Immature natural killer cell (primary cell): ENCODE data around the gene FBXO2. TPM values are rescaled to one million over a fixed set of nuclear protein-coding genes. Genes with fewer than 3 reads are reported as not detected.
A peak's percentile ranks its signal among the peaks of the same experiment; 100 is the strongest.

Source experiments
- DNase-seq, 3 donors: peaks; one replicate each; pipeline ENCODE4 v3.0.0; 2022; ENCODE audit warnings: mixed read lengths in 1 of 3
- H3K27ac Mint-ChIP-seq, 6 donors: one replicate each; pipeline ENCODE4 v1.8.0; 2020; ENCODE audit warnings: mixed read lengths in 6 of 6, mild to moderate bottlenecking in 5 of 6, inconsistent platforms in 4 of 6, moderate library complexity in 3 of 6
- H3K27me3 Mint-ChIP-seq, 3 donors: one replicate each; pipeline ENCODE4 v1.8.0; 2020 to 2021; ENCODE audit warnings: low read depth in 3 of 3, mild to moderate bottlenecking in 3 of 3, mixed read lengths in 3 of 3, moderate library complexity in 3 of 3, inconsistent platforms in 1 of 3
- H3K36me3 Mint-ChIP-seq, 3 donors: one replicate each; pipeline ENCODE4 v1.8.0; 2020; ENCODE audit warnings: mixed read lengths in 3 of 3, inconsistent platforms in 2 of 3, mild to moderate bottlenecking in 2 of 3
- H3K4me1 Mint-ChIP-seq, 2 donors: one replicate each; pipeline ENCODE4 v1.8.0; 2020; ENCODE audit warnings: inconsistent platforms in 2 of 2, mild to moderate bottlenecking in 2 of 2, mixed read lengths in 2 of 2, moderate library complexity in 1 of 2
- H3K4me3 Mint-ChIP-seq, 5 donors: one replicate each; pipeline ENCODE4 v1.8.0; 2020; ENCODE audit warnings: mild to moderate bottlenecking in 5 of 5, mixed read lengths in 5 of 5, inconsistent platforms in 3 of 5, moderate library complexity in 3 of 5
- H3K9me3 Mint-ChIP-seq, 6 donors: one replicate each; pipeline ENCODE4 v1.8.0; 2020; ENCODE audit warnings: mild to moderate bottlenecking in 6 of 6, mixed read lengths in 6 of 6, inconsistent platforms in 4 of 6, moderate library complexity in 3 of 6
- polyA plus RNA-seq, 3 donors: library from polyadenylated mRNA; unstranded; fragments of 300-500 nt; fragmentation: Illumina TruSeq; gene quantifications; one replicate each; pipeline ENCODE4 v1.2.3, GENCODE V29; 2021

Gene FBXO2
- polyA plus RNA-seq, 3 donors from 2014 or later: 5.6 to 15.5 (median 14.4) TPM

DNA sequence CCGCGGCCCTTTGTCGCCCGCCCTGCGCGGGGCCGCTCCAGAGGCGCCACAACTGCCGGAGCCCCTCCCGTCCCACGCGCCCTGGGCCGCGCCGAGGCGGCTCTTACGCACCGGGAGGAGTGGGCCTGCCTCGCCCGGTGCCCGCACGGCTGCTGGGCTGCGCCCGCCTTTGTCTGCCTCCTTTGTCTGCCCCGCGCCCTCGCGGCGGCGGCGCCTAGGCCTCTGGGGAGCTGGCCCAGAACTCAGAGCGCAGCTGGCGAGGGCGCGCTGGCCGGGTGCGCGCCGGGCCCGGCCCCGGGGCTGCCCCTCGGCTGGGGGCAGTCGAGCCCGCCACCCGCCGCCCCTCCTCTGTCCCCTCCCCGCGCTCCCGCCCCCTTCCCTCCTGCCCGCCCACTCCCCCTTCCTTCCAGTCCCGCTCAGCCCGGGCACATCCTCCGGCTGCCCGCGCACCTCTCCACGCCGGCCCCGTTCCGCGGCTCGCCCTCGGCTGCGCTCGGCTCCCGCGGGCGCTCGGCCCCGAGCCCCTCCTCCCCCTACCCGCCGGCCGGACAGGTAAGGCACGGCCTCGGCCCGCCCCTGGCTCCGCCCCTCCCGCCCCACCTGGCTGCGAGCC, 37.2 kb upstream of the FBXO2 start, which contains the start of gene DRAXIN:
DRAXIN (plus strand) TSS at position 409 of the 613 bp plus-strand sequence. CDS start 14,549 bp downstream, outside the sequence.
- H3K36me3 Mint-ChIP-seq: peaks cover 0 to 5% (median 0%) of the 10 kb centered on the region in 3 donors
- peak in 2 of 3 donors; percentile 15 to 37 for DNase-seq
- peaks cover 33 to 38% of the 10 kb centered on the region in 2 donors for H3K4me1 Mint-ChIP-seq
- peak within 1 kb of the TSS; percentile 25 to 81 (median 76) for H3K27ac Mint-ChIP-seq
- H3K4me3 Mint-ChIP-seq: peak within 1 kb of the TSS; percentile 73 to 97 (median 86)
- peaks cover 0 to 2% (median 0%) of the 10 kb centered on the region in 6 donors for H3K9me3 Mint-ChIP-seq
- H3K27me3 Mint-ChIP-seq: peaks cover 11 to 13% (median 12%) of the 10 kb centered on the region in 3 donors

DNA sequence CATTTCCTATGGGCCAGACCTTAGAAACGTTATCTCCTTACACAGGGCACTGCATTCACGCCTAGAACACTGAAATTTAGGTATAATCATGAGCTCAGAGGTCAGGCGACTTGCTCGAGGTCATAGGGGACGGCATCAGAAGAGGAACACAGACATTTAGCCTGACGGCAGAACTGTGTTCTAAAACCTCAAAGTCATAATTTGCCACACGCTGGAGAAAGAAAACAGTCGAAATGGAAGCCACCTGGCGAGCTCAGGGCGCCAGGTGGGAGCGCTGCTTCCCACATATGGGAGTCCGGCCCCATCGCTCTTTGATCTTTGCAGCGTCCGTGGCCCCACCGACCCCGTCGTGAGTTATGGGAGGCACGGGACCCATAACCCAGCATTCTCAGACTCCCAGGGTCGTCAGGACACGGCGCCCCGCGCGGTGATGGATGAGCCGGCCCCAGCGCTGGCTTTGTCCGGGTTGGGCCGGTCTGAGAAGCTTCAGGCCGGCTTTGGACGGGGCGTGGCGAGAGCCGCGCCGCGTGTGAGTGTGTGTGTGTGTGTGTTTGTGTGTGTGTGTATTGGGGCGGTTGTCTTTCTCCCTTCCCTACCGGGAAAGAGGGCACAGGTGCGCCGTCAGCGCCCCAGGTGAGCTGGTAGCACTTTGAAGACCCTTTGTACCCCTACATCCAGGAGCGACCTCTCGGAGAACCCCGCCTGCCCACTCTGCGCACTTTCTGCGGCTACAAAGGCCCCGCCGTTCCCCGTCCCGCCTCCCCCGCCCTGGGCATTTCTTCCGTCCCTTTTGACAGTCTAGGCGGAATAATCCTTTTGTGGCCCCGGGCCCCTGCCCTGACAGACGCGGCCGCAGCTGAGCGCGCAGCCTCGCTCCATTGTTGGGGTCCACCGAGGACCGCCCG, 36.4 kb upstream of the FBXO2 start:
- peaks cover 0 to 2% (median 0%) of the 10 kb centered on the region in 6 donors for H3K9me3 Mint-ChIP-seq
- H3K4me3 Mint-ChIP-seq: peak overlapping the region; percentile 23 to 87 (median 75)
- peaks cover 11 to 13% (median 12%) of the 10 kb centered on the region in 3 donors for H3K27me3 Mint-ChIP-seq
- DNase-seq: no peak
- H3K27ac Mint-ChIP-seq: peak overlapping the region in 3 of 6 donors; percentile 6 to 85 (median 25)
- peaks cover 33 to 38% of the 10 kb centered on the region in 2 donors for H3K4me1 Mint-ChIP-seq
- H3K36me3 Mint-ChIP-seq: peaks cover 0 to 5% (median 0%) of the 10 kb centered on the region in 3 donors

DNA sequence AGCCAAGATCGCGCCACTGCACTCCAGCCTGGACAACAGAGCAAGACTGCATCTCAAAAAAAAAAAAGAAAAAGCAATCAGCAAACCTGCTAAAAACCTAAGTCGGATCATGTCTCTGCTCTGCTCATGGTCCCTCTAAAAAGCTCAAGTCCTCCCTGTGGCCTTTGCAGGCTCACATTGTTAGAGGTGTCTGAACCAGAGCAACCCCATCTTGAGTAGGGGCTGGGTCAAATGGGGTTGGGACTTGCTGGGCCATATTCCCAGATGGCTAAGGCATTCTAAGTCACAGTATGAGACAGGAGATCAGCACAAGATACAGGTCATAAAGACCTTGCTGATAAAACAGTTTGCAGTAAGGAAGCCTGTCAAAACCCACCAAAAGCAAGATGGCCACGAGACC, 34.3 kb upstream of the FBXO2 start:
- H3K9me3 Mint-ChIP-seq: peaks cover 0 to 2% (median 0%) of the 10 kb centered on the region in 6 donors
- H3K4me3 Mint-ChIP-seq: no peak overlapping the region
- H3K36me3 Mint-ChIP-seq: peaks cover 0 to 5% (median 0%) of the 10 kb centered on the region in 3 donors
- H3K27me3 Mint-ChIP-seq: peaks cover 10 to 13% (median 12%) of the 10 kb centered on the region in 3 donors
- no peak overlapping the region for H3K27ac Mint-ChIP-seq
- H3K4me1 Mint-ChIP-seq: peaks cover 26 to 28% of the 10 kb centered on the region in 2 donors
- DNase-seq: no peak

DNA sequence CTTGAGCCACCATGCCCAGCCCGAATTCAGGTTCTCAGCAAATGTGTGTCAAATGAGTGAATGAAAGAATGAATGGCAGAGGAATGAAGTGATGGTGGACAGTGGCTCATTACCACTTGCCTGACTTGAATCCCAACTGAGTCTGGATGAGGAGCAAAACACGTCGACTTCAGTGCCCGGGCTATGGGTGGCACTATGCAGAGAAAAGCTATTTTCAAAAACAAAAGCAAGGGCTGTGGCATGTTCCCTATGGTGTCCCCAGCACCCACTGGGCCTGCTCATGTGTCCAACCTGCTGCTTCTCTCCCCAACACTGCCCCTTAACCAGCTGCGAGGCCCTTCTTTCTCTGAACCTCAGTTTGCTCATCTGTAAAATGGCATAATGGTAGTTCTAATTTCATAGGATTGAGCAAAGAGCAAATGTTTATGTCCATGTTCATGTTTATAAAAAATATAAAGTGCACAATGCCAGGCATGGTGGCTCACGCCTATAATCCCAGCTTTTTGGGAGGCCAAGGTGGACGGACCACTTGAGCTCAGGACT, 31.1 kb upstream of the FBXO2 start:
- Mint-ChIP-seq H3K27me3 (peaks cover 2 to 7% (median 6%) of the 10 kb centered on the region in 3 donors), H3K36me3 (peaks cover 0 to 5% (median 0%) of the 10 kb centered on the region in 3 donors), H3K4me1 (peaks cover 13 to 17% of the 10 kb centered on the region in 2 donors), H3K27ac (no peak overlapping the region), H3K9me3 (peaks cover 0 to 2% (median 0%) of the 10 kb centered on the region in 6 donors), H3K4me3 (no peak overlapping the region)
- no peak for DNase-seq

DNA sequence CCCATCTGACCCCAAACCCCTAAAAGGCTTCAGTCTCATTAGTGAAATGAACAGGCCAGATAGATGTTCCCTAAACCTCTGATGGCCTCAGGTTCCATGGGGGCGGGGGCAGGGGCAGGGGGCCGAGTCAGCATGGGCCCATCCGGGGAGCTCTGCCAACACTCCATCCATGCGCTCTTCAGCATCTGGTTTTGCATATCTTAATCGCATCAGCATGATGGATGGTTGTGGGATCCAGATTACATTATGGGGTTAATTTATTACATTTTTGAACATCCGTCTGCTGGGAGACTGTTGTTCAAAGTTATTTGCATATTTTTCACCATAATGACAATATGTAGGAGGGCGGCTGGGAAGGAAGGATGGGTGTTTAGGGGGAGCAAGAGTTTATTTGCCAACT, 29.8 kb upstream of the FBXO2 start:
- peaks cover 10 to 17% of the 10 kb centered on the region in 2 donors for H3K4me1 Mint-ChIP-seq
- DNase-seq: no peak
- H3K27ac Mint-ChIP-seq: no peak overlapping the region
- H3K9me3 Mint-ChIP-seq: no peaks in the 10 kb centered on the region
- H3K27me3 Mint-ChIP-seq: peaks cover 2 to 6% (median 2%) of the 10 kb centered on the region in 3 donors
- no peak overlapping the region for H3K4me3 Mint-ChIP-seq
- H3K36me3 Mint-ChIP-seq: no peaks in the 10 kb centered on the region

DNA sequence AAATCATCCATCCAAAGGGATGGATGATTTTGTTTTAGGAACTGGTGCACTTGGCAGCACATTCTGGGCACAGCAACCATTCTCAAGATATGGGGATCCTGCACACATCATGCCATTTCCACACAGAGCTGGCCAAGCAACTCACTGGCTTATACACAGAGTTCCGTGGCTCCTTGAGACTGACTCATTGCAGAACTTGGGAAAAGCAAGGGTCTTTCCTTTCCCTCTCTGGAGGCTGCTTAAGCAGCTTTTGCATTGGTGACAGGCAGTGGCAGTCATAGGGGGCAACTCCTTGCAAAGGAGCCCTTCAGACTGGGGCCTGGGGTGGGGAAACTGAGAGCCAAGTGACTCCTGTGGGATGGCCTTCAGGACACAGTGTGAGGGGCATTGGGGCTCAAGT, 28.6 kb upstream of the FBXO2 start:
- Mint-ChIP-seq H3K4me3 (no peak overlapping the region), H3K9me3 (no peaks in the 10 kb centered on the region), H3K4me1 (peaks cover 16 to 21% of the 10 kb centered on the region in 2 donors), H3K36me3 (no peaks in the 10 kb centered on the region), H3K27ac (no peak overlapping the region), H3K27me3 (peaks cover 2 to 6% (median 4%) of the 10 kb centered on the region in 3 donors)
- no peak for DNase-seq

DNA sequence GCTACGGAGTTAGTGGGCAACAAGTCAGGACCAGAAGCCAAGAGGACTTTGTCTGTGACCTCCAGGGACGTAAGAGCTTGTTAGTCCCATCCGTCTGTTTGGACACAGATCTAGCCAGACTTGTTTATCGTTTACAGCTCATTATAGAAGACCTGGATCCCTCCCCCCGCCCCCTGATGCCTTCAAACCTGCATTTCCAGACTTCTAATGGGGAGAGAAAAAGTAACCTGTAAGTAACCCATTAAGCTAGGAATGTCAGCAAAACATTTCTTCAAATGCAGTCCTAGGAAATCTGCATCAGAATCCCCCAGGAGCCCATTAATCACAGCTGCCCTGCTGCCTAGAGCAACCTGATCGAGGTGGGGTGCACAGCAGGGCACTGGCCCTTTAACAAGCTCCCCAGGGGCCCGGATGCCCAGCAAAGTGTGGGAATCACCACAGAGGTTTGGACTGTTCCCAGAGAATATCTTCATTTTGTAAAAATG, 28.1 kb upstream of the FBXO2 start:
- no peaks in the 10 kb centered on the region for H3K36me3 Mint-ChIP-seq
- no peaks in the 10 kb centered on the region for H3K9me3 Mint-ChIP-seq
- H3K4me1 Mint-ChIP-seq: peaks cover 16 to 21% of the 10 kb centered on the region in 2 donors
- DNase-seq: no peak
- peak overlapping the region; percentile 66 to 98 (median 95) for H3K4me3 Mint-ChIP-seq
- H3K27me3 Mint-ChIP-seq: peaks cover 2 to 6% (median 4%) of the 10 kb centered on the region in 3 donors
- H3K27ac Mint-ChIP-seq: peak overlapping the region in 3 of 6 donors; percentile 30 to 89 (median 61)

DNA sequence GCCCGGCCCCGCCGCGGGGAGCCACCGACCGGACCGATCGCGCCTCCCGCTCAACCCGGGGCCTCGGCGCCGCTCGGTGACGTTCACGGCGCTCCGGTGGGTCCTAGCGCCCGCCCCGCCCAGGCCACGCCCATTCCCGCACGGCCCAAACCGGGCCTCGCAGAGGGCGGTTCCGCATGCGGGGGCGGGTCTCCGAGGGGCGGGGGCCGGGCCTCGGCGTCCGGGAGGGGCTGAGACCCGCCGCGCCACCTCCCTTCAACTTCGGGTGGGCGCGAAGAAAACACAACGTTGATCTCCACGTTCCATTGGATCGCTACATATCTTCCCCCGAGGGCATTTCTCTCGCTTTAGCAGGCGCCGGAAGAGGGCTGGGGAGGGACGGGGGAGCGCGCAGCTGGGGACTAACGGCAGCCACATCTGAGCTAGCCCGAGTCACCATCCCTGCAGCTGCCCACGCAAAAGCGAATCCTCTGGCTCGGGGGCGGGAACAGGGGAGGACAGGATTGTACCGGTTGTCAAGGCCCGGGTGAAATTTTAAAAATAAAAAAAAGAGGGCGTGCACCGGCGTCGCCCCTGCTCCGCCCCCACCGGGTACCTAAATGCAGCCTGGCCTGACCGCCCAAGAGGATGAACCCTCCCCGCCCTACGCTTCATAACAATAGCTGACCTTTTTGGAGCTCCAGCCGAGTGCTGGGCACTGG, 27.0 kb upstream of the FBXO2 start, which contains the start of gene MAD2L2:
MAD2L2 (minus strand) TSS at position 78 of the 701 bp plus-strand sequence. CDS start 547 bp downstream, outside the sequence.
- Mint-ChIP-seq H3K4me3 (peak within 1 kb of the TSS; percentile 93 to 98 (median 96)), H3K4me1 (peaks cover 16 to 21% of the 10 kb centered on the region in 2 donors), H3K9me3 (no peaks in the 10 kb centered on the region), H3K27me3 (peaks cover 2 to 6% (median 4%) of the 10 kb centered on the region in 3 donors), H3K36me3 (no peaks in the 10 kb centered on the region), H3K27ac (peak within 1 kb of the TSS; percentile 85 to 96 (median 90))
- peak; percentile 87 to 90 (median 88) for DNase-seq

DNA sequence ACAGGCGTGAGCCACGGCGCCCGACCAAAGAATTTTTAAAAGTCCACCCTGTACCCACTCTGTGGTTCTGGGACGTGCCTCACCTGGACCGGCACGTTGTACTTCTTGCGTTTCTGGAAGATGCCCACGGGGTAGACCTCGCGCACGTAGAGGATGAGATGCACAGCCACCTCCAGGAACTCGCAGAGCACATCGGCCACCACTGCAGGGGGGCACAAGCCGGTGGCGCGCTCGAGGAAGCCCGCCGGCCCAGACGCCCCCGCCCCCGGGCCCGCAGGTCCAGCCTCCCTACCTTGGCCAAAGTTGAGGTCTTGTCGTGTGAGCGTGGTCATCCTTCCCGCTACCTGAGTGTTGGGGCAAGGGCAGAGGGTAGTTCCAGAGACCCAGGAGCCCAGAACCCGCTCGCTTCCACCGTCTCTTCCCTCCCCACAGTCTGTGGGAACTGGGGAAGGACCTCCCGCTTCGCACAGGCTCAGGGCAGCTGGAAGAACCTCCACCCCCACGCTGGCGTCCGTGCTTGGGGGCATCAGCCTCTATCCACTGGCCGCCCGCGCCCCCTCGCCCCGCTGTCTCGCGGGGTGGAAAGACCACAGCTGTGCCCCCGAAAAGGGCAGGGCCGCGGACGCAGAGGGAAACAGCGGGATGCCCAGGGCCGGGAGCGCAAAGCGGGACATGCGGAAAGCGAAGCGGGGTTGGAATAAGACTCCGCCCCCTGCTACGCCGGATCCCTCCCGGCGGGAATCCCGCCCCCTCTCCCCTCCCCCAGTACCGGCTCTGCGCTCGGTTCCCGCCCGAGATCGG, 26.2 kb upstream of the FBXO2 start:
- H3K27me3 Mint-ChIP-seq: peaks cover 2 to 6% (median 4%) of the 10 kb centered on the region in 3 donors
- H3K9me3 Mint-ChIP-seq: no peaks in the 10 kb centered on the region
- peak overlapping the region; percentile 24 to 85 (median 48) for H3K27ac Mint-ChIP-seq
- peak in 1 of 3 donors; percentile 8 for DNase-seq
- H3K4me3 Mint-ChIP-seq: peak overlapping the region; percentile 71 to 95 (median 83)
- H3K4me1 Mint-ChIP-seq: peaks cover 16 to 21% of the 10 kb centered on the region in 2 donors
- H3K36me3 Mint-ChIP-seq: no peaks in the 10 kb centered on the region

DNA sequence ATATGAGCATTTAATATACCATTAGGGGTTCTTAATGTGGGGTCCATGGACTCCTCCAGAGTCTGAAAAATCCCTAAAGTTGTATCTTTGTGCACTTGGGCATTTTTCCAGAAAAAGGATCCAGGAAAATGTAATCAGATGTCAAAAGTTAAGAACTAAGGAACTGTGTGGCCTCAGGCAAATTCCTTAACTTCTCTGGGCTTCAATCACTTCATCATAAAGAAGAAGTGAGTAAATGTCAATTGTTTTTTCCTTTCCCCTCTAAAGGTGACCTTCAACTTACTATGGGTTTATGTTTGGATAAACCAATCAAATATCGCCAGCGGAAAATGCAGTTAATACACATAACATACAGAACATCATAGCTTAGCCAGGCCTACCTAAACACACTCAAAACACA, 24.2 kb upstream of the FBXO2 start:
- H3K9me3 Mint-ChIP-seq: no peaks in the 10 kb centered on the region
- peaks cover 2 to 6% (median 4%) of the 10 kb centered on the region in 3 donors for H3K27me3 Mint-ChIP-seq
- H3K36me3 Mint-ChIP-seq: peaks cover 0 to 2% (median 0%) of the 10 kb centered on the region in 3 donors
- no peak for DNase-seq
- H3K27ac Mint-ChIP-seq: peak overlapping the region in 2 of 6 donors; percentile 54 to 73
- H3K4me3 Mint-ChIP-seq: peak overlapping the region; percentile 47 to 70 (median 54)
- peaks cover 16 to 21% of the 10 kb centered on the region in 2 donors for H3K4me1 Mint-ChIP-seq

DNA sequence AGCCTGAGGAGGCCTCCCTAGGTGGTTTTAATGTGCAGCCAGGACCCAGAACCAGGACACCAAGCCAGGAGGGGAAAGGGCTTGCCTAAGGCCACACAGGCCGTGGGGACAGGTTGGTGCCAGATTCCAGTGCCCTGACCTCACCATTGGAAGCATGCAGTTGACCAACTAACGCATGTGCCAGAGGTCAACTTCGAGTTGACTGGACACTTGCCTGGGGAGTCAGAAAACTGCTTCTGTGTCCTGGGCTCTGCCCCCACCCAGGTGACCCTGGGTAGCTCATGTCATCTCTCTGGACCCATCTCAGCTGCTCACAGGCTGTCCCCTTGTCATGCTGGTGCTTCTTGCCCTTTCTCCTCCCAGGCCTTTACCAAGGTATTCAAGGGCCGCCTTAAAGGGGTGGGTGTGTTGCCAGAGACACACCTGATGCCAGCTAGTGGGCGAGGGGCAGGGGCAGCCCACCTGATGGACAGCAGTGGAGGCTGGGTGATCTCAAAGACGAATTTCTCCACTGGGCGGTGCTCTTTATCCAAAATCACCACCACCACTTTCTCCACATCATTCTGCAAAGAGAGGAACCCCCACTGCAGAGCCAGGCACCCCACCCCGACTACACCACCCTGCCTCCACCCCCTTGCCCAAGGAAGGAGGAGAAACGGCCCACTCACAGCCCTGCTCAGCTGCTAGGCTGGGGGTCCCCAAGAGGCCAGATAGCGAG, 22.3 kb upstream of the FBXO2 start:
- Mint-ChIP-seq H3K9me3 (no peaks in the 10 kb centered on the region), H3K4me1 (peaks cover 9 to 16% of the 10 kb centered on the region in 2 donors), H3K27ac (no peak overlapping the region), H3K4me3 (no peak overlapping the region), H3K27me3 (peaks cover under 1 to 5% (median 4%) of the 10 kb centered on the region in 3 donors), H3K36me3 (peaks cover 0 to 4% (median 0%) of the 10 kb centered on the region in 3 donors)
- DNase-seq: no peak
